Mesenchymal stem cell (in vitro differentiated cells and primary cell): ENCODE measurements around the gene PIAS4.

Source experiments
- DNase-seq: peaks from one replicate; pipeline ENCODE4 v3.0.0-alpha.2; 2013
- H2AFZ ChIP-seq: one replicate; pipeline ENCODE4 v1.6.1; 2013; ENCODE audit warnings: low read depth, mild to moderate bottlenecking, control low read depth, inconsistent platforms, low read length, moderate library complexity
- H2AK5ac ChIP-seq: 2 replicates; pipeline ENCODE4 v1.6.1; 2013; ENCODE audit warnings: low read length, moderate library complexity, mild to moderate bottlenecking, inconsistent platforms; ENCODE audit not compliant: severe bottlenecking
- H2BK120ac ChIP-seq: one replicate; pipeline ENCODE4 v1.6.1; 2013; ENCODE audit warnings: low read depth, mild to moderate bottlenecking, inconsistent platforms, low read length, moderate library complexity
- H2BK12ac ChIP-seq, 2 experiments: one replicate each; pipeline ENCODE4 v1.6.1; 2013; ENCODE audit warnings: inconsistent platforms in 2 of 2, low read length in 2 of 2, mild to moderate bottlenecking in 2 of 2, moderate library complexity in 2 of 2, control low read depth in 1 of 2
- H2BK15ac ChIP-seq: one replicate; pipeline ENCODE4 v1.6.1; 2013; ENCODE audit warnings: mild to moderate bottlenecking, low read depth, inconsistent platforms; ENCODE audit not compliant: poor library complexity, severe bottlenecking
- H2BK5ac ChIP-seq: 2 replicates; pipeline ENCODE4 v1.6.1; 2013; ENCODE audit warnings: low read depth, mild to moderate bottlenecking, low read length, control low read depth, inconsistent platforms; ENCODE audit not compliant: poor library complexity, severe bottlenecking
- H3K14ac ChIP-seq, 2 experiments: one replicate each; pipeline ENCODE4 v1.6.1; 2013; ENCODE audit warnings: inconsistent platforms in 2 of 2, low read length in 2 of 2, control low read depth in 1 of 2, mild to moderate bottlenecking in 1 of 2, moderate library complexity in 1 of 2
- H3K18ac ChIP-seq, 2 experiments: one replicate each; pipeline ENCODE4 v1.6.1; 2013; ENCODE audit warnings: inconsistent platforms in 2 of 2, low read length in 2 of 2, control low read depth in 1 of 2, low read depth in 1 of 2, mild to moderate bottlenecking in 1 of 2
- H3K23ac ChIP-seq, 2 experiments: one replicate each; pipeline ENCODE4 v1.6.1; 2013; ENCODE audit warnings: inconsistent platforms in 2 of 2, low read length in 2 of 2, mild to moderate bottlenecking in 2 of 2, moderate library complexity in 2 of 2, control low read depth in 1 of 2
- H3K27ac ChIP-seq: 2 replicates; pipeline ENCODE4 v1.5.1; 2013; ENCODE audit warnings: mild to moderate bottlenecking, moderate library complexity, low read length, control low read depth, inconsistent platforms; ENCODE audit not compliant: poor library complexity, severe bottlenecking
- H3K27me3 ChIP-seq, 2 experiments: 2 replicates each; pipeline versions ENCODE4 v1.6.1 to v1.7.0; 2013; ENCODE audit warnings: low read length in 2 of 2, mild to moderate bottlenecking in 2 of 2, moderate library complexity in 2 of 2, control low read depth in 1 of 2, inconsistent platforms in 1 of 2; ENCODE audit not compliant: control insufficient read depth in 1 of 2, insufficient read depth in 1 of 2
- H3K36me3 ChIP-seq, 2 experiments: 2 replicates each; pipeline versions ENCODE4 v1.6.1 to v1.7.0; 2013; ENCODE audit warnings: low read length in 2 of 2, control low read depth in 1 of 2, inconsistent platforms in 1 of 2, low read depth in 1 of 2, mild to moderate bottlenecking in 1 of 2; ENCODE audit not compliant: insufficient read depth in 2 of 2, control insufficient read depth in 1 of 2
- H3K4ac ChIP-seq, 2 experiments: one replicate each; pipeline ENCODE4 v1.6.1; 2013; ENCODE audit warnings: inconsistent platforms in 2 of 2, low read length in 2 of 2, mild to moderate bottlenecking in 2 of 2, moderate library complexity in 2 of 2, control low read depth in 1 of 2, low read depth in 1 of 2
- H3K4me1 ChIP-seq: 2 replicates; pipeline ENCODE4 v1.6.1; 2013; ENCODE audit warnings: low read depth, low read length, control low read depth; ENCODE audit not compliant: control insufficient read depth, insufficient read depth
- H3K4me2 ChIP-seq: 2 replicates; pipeline ENCODE4 v1.6.1; 2013; ENCODE audit warnings: low read length, mild to moderate bottlenecking, inconsistent platforms; ENCODE audit not compliant: poor library complexity, severe bottlenecking
- H3K4me3 ChIP-seq, 2 experiments: 2 replicates each; pipeline versions ENCODE4 v1.5.1 to v1.7.0; 2013; ENCODE audit warnings: low read length in 2 of 2, mild to moderate bottlenecking in 2 of 2, control low read depth in 1 of 2, low read depth in 1 of 2; ENCODE audit not compliant: insufficient read depth in 1 of 2
- H3K79me1 ChIP-seq: replicated peaks from 2 replicates; pipeline ENCODE4 v1.6.1; 2013; ENCODE audit warnings: mild to moderate bottlenecking, control low read depth, low read length, inconsistent platforms; ENCODE audit not compliant: poor library complexity, severe bottlenecking
- H3K9ac ChIP-seq: 2 replicates; pipeline ENCODE4 v1.7.0; 2013; ENCODE audit warnings: mild to moderate bottlenecking, low read length, moderate library complexity
- H3K9me3 ChIP-seq: 2 replicates; pipeline ENCODE4 v1.7.0; 2013; ENCODE audit warnings: mild to moderate bottlenecking, low read length; ENCODE audit not compliant: control insufficient read depth
- H4K8ac ChIP-seq: one replicate; pipeline ENCODE4 v1.6.1; 2013; ENCODE audit warnings: inconsistent platforms, mild to moderate bottlenecking, low read length, moderate library complexity
- H4K91ac ChIP-seq: one replicate; pipeline ENCODE4 v1.6.1; 2013; ENCODE audit warnings: mild to moderate bottlenecking, low read length, inconsistent platforms
- WGBS: methylation state at CpG from one replicate; pipeline ENCODE4 v1.1.7; 2013; ENCODE audit warnings: mixed read lengths; 5-methylcytosine and 5-hydroxymethylcytosine counted together

Gene PIAS4

GRCh38 chr19:4064149-4064495 is 56.6 kb downstream of the PIAS4 start:
- no peaks in the 10 kb centered on the region for H3K27me3 ChIP-seq
- H3K9me3 ChIP-seq, result no peaks in the 10 kb centered on the region
- peak overlapping the region; percentile 92 for H3K9ac ChIP-seq
- H3K4me2 ChIP-seq, result peak overlapping the region; percentile 81
- peak overlapping the region in 1 of 2 experiments; percentile 99 for H3K23ac ChIP-seq
- no peaks in the 10 kb centered on the region for H3K79me1 ChIP-seq
- WGBS, result 3% methylated on average over 24 of the region's 24 CpGs
- no peak overlapping the region for H2AFZ ChIP-seq
- peak overlapping the region; percentile 94 for H2BK15ac ChIP-seq
- H2BK120ac ChIP-seq, result no peak overlapping the region
- peak overlapping the region in 1 of 2 experiments; percentile 99 for H3K4ac ChIP-seq
- no peak overlapping the region for H4K8ac ChIP-seq
- no peak for DNase-seq
- H3K4me3 ChIP-seq, result peak overlapping the region; percentile 85
- no peak overlapping the region for H2BK5ac ChIP-seq
- H2BK12ac ChIP-seq, result no peak overlapping the region
- H3K27ac ChIP-seq, result peak overlapping the region; percentile 34
- H3K18ac ChIP-seq, result peak overlapping the region in 1 of 2 experiments; percentile 97
- peaks cover 19 to 48% of the 10 kb centered on the region in 2 experiments for H3K36me3 ChIP-seq
- H4K91ac ChIP-seq, result no peak overlapping the region
- no peak overlapping the region for H2AK5ac ChIP-seq
- H3K14ac ChIP-seq, result peak overlapping the region in 1 of 2 experiments; percentile 99
- peaks cover 53% of the 10 kb centered on the region for H3K4me1 ChIP-seq

DNA sequence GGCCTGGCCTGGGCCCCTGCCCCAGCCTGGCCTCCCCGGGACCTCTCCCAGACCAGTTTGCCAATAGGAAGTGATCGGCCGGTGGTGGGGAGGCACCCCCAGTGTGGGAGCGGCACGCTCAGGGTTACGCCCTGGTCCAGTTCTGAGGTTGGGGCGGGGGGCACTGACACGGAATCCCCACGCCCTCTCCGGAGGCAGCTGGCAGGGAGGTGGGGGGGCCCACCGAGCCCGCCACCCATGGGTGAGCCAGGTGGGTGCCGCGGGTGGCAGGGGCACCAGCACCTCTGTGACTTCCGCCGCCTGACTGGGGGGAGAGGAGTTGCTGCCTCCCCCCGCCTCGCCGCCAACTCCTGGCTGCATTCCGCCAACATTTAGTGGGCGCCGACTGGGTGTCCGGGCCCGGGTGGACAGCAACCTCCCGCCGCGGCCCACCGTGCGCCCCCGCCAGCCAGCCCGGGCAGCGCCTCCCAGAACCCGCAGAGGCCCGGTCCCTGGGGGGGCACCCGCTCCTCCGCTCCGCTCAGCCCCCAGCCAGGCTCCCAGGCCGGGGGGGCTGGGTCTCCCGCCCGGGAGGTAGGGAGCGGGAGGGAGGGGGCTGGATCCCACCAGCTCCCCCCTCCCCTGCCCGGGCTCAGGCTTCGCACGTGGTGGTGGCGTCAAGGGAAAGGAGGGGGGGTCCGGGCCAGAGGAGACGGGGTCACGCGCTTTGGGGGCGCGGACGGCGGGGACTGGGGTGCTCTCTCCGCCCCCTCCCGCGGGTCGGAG is 57.1 kb downstream of the PIAS4 start:
- DNase-seq, result no peak
- Histone ChIP-seq H3K9me3 (no peaks in the 10 kb centered on the region), H2BK120ac (peak overlapping the region; percentile 98), H3K27me3 (no peaks in the 10 kb centered on the region), H3K4me1 (peaks cover 47% of the 10 kb centered on the region), H3K4ac (peak overlapping the region in 1 of 2 experiments; percentile 99), H3K27ac (peak overlapping the region; percentile 64), H2BK12ac (peak overlapping the region in 1 of 2 experiments; percentile 75), H3K23ac (peak overlapping the region in 1 of 2 experiments; percentile 99), H3K18ac (peak overlapping the region; percentile 77 to 97), H3K9ac (peak overlapping the region; percentile 92), H2AFZ (no peak overlapping the region), H3K14ac (peak overlapping the region in 1 of 2 experiments; percentile 99), H4K8ac (peak overlapping the region; percentile 66), H3K79me1 (no peaks in the 10 kb centered on the region), H2BK5ac (peak overlapping the region; percentile 92), H4K91ac (peak overlapping the region; percentile 73), H3K36me3 (peaks cover 19 to 43% of the 10 kb centered on the region in 2 experiments), H2BK15ac (peak overlapping the region; percentile 26), H3K4me2 (peak overlapping the region; percentile 81), H3K4me3 (peak overlapping the region; percentile 85), H2AK5ac (no peak overlapping the region)
- WGBS, result 0% methylated on average over 28 of the region's 57 CpGs

GRCh38 chr19:4065430-4066175 is 58.1 kb downstream of the PIAS4 start:
- DNase-seq, result peak; percentile 97
- no peak overlapping the region for H3K23ac ChIP-seq
- no peak overlapping the region for H2BK15ac ChIP-seq
- H3K14ac ChIP-seq, result no peak overlapping the region
- no peak overlapping the region for H3K27ac ChIP-seq
- WGBS, result 1% methylated on average over 12 of the region's 98 CpGs
- no peaks in the 10 kb centered on the region for H3K9me3 ChIP-seq
- no peak overlapping the region for H4K8ac ChIP-seq
- H3K4ac ChIP-seq, result peak overlapping the region in 1 of 2 experiments; percentile 24
- no peaks in the 10 kb centered on the region for H3K27me3 ChIP-seq
- H4K91ac ChIP-seq, result no peak overlapping the region
- H2AK5ac ChIP-seq, result no peak overlapping the region
- no peak overlapping the region for H3K9ac ChIP-seq
- H3K4me3 ChIP-seq, result peak overlapping the region; percentile 72 to 87
- no peak overlapping the region for H2BK12ac ChIP-seq
- peak overlapping the region; percentile 92 for H2BK5ac ChIP-seq
- peak overlapping the region; percentile 98 for H2BK120ac ChIP-seq
- no peak overlapping the region for H3K18ac ChIP-seq
- H2AFZ ChIP-seq, result no peak overlapping the region
- no peaks in the 10 kb centered on the region for H3K79me1 ChIP-seq
- H3K36me3 ChIP-seq, result peaks cover 19 to 35% of the 10 kb centered on the region in 2 experiments
- H3K4me1 ChIP-seq, result peaks cover 38% of the 10 kb centered on the region
- no peak overlapping the region for H3K4me2 ChIP-seq

DNA sequence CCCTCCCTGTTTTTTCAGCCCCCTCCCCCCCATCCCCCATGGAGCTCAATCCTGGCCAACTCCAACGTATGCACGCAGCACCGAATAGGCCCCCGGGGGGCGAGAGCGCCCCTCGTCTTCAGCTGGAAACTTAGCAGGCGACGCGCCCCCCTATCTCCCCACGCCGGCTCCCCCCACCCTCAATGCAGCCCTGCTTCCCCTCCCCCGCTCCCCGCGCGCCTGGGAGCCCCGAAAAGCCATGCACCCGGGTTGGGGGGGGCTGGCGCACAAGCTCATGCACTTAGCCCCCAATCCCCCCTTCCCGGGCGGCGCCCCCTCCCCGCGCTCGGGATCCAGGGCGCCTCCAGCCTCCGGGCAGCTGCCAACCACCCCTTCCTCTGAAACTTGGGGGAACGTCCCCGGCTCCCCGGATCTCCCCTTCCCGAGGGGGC is 58.7 kb downstream of the PIAS4 start:
- H2BK5ac ChIP-seq, result no peak overlapping the region
- peak overlapping the region; percentile 79 for H3K9ac ChIP-seq
- H3K27ac ChIP-seq, result no peak overlapping the region
- no peak overlapping the region for H2AFZ ChIP-seq
- H2BK12ac ChIP-seq, result no peak overlapping the region
- H3K4me1 ChIP-seq, result peaks cover 32% of the 10 kb centered on the region
- H2BK120ac ChIP-seq, result peak overlapping the region; percentile 97
- peak overlapping the region; percentile 82 to 84 for H3K14ac ChIP-seq
- H3K9me3 ChIP-seq, result no peaks in the 10 kb centered on the region
- DNase-seq, result no peak
- peak overlapping the region; percentile 65 for H3K4me2 ChIP-seq
- peak overlapping the region; percentile 73 to 99 for H3K4ac ChIP-seq
- peaks cover 19 to 30% of the 10 kb centered on the region in 2 experiments for H3K36me3 ChIP-seq
- no peak overlapping the region for H2AK5ac ChIP-seq
- peak overlapping the region; percentile 73 for H4K8ac ChIP-seq
- peak overlapping the region; percentile 97 for H3K18ac ChIP-seq
- H4K91ac ChIP-seq, result peak overlapping the region; percentile 87
- WGBS, result 5% methylated on average over 12 of the region's 31 CpGs
- peak overlapping the region; percentile 72 to 87 for H3K4me3 ChIP-seq
- no peaks in the 10 kb centered on the region for H3K27me3 ChIP-seq
- H3K79me1 ChIP-seq, result no peaks in the 10 kb centered on the region
- peak overlapping the region in 1 of 2 experiments; percentile 62 for H3K23ac ChIP-seq
- peak overlapping the region; percentile 26 for H2BK15ac ChIP-seq
